ENCODE data around the gene AUH.
A peak's percentile ranks its signal among the peaks of the same experiment; 100 is the strongest.

Gene AUH

DNA sequence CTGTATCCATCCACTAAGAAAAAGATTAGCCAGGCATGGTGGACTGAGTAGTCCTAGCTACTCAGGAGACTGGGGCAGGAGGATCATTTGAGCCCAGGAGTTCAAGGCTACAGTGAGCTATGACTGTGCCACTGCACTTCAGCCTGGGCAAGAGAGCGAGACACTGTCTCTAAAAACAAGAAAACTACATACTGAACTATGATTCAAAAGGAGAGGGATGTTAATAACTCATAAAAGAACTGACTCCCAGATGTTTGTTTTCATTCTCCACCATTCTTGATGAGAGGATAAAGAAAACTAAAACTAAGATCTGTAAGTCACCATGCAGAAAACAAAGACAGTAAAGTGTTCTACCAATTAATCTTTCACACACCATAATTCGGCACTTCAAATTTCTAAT is 53.5 kb downstream of the AUH start:
- DNase-seq (ENCODE audit: low read depth) = no peak
- H3K4me3 ChIP-seq (ENCODE audit: low read depth, low read length) = no peak overlapping the region
- TF ChIP-seq, protein P1, sequence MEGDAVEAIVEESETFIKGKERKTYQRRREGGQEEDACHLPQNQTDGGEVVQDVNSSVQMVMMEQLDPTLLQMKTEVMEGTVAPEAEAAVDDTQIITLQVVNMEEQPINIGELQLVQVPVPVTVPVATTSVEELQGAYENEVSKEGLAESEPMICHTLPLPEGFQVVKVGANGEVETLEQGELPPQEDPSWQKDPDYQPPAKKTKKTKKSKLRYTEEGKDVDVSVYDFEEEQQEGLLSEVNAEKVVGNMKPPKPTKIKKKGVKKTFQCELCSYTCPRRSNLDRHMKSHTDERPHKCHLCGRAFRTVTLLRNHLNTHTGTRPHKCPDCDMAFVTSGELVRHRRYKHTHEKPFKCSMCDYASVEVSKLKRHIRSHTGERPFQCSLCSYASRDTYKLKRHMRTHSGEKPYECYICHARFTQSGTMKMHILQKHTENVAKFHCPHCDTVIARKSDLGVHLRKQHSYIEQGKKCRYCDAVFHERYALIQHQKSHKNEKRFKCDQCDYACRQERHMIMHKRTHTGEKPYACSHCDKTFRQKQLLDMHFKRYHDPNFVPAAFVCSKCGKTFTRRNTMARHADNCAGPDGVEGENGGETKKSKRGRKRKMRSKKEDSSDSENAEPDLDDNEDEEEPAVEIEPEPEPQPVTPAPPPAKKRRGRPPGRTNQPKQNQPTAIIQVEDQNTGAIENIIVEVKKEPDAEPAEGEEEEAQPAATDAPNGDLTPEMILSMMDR (IDR thresholded peaks at IDR 0.05; ENCODE audit: low read depth, low read length, missing control alignments) = no peak

DNA sequence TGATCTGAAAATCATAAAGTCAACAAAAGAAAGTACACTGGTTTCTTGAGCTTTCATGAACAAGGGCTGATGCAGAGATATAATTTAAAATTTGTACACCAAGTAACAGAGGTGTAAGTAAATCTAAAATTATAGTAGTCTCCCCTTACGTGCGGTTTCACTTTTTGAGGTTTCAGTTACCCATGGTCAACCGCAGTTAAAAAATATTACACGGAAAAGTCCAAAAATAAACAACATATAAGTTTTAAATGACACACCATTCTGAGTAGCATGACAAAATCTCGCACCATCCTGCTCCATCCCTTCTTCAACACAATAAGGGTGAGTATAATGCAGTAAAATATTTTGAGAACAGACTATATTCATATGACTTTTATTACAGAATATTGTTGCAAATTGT is 54.4 kb downstream of the AUH start:
- no peak overlapping the region for H3K4me3 ChIP-seq (ENCODE audit: low read depth, low read length)
- TF ChIP-seq, protein P1 (IDR thresholded peaks at IDR 0.05; ENCODE audit: low read depth, low read length, missing control alignments) = no peak
- peak; percentile 3 for DNase-seq (ENCODE audit: low read depth)

DNA sequence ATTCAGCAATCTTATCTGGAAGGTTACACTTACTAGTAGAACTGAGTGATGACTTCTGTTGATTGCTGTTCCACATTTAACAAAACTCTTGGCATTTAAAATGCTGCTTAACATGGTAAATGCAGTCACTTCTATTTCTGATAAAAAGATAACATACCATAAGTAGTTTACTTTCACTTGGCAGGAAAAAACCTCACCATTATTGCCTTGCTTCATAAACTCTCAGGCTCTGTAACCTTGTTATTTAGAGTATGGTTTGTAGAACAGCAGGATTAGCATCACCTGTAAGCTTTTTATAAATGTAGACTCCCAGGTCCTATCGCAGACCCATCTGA is 55.5 kb downstream of the AUH start:
- H3K4me3 ChIP-seq (ENCODE audit: low read depth, low read length) = no peak overlapping the region
- no peak for DNase-seq (ENCODE audit: low read depth)
- TF ChIP-seq, protein P1 (IDR thresholded peaks at IDR 0.05; ENCODE audit: low read depth, low read length, missing control alignments) = no peak

DNA sequence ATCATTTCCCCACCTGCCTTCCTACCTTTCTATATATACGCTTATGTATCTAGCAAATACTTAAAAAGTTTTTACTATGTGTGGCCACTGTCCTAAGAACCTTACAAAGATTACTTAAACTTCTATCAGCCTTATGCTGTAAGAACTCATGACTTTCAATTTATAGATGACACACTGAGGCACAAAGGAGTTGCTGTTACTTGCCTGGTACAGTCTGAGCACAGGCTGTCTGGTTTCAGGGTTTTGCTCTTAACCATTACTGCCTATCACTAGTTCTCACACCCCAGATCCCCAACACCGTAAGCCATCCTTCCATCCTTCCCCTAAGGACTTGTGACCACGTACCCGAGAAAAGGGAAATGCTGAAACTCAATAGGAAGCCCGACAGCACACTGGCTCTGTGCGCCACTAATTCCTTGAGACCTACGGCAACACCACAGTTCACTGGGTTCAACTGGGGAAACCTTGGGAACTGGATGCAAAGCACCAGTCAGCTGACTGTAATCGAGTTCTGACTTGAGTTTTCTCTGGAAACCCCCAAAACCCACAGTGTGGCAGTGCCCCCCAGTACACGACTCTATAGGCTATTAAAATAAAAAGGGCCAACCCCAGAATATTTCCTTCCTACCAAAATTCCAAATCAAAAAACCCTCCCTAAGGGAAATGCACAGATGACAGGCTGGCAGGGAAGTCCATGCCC is 56.0 kb downstream of the AUH start:
- H3K4me3 ChIP-seq (ENCODE audit: low read depth, low read length) = no peak overlapping the region
- TF ChIP-seq, protein P1 (IDR thresholded peaks at IDR 0.05; ENCODE audit: low read depth, low read length, missing control alignments) = no peak
- no peak for DNase-seq (ENCODE audit: low read depth)

DNA sequence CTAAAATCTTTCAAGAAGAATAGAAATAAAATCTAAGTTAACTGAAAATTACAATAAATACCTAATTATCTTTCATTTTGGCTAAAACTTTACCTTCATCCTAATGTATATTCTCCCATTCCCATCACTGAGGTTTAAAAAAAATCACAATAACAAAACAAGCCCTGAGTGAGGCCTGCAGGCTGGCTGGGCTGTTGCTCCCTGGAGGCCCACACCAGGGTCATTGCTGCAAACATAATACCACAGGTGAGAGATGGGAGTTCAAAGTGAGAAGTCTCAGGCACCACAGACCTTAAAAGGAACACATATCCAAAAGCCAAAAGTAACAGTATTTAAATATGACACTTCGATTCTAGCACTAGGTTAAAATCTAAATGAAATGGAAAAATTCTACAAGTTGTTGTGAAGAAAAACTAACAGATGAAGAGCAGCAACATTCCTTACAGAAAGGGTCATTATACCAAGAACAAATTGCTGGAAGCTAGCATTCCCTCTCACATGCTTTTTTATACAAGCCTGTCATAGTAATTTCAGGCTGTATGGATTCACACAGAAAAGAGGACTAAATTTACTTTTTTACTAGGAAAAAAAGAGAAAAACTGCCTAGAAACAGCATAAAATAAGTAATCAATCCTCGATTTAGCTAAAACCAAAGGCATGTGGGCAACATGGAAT is 57.8 kb downstream of the AUH start:
- no peak overlapping the region for H3K4me3 ChIP-seq (ENCODE audit: low read depth, low read length)
- DNase-seq (ENCODE audit: low read depth) = no peak
- TF ChIP-seq, protein P1 (IDR thresholded peaks at IDR 0.05; ENCODE audit: low read depth, low read length, missing control alignments) = no peak

DNA sequence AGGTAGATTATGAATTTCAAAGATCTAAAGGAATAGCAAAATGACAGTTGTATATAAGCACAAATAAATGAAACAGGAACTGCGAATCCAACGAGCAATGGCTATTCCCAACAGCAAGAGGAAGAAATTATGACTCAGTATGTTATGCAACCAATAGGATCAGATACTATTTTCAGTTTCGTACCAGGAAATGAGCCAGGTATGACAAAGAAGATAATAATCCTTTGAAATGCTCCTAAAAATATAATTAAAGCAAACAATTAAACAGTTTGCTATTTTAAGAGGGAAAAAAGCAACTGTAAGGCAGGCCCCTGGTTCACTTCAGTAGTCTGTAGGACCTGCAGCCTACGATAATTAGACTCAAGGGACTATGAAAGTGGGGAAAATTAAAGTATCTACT is 58.9 kb downstream of the AUH start:
- no peak for DNase-seq (ENCODE audit: low read depth)
- TF ChIP-seq, protein P1 (IDR thresholded peaks at IDR 0.05; ENCODE audit: low read depth, low read length, missing control alignments) = no peak
- H3K4me3 ChIP-seq (ENCODE audit: low read depth, low read length) = no peak overlapping the region

DNA sequence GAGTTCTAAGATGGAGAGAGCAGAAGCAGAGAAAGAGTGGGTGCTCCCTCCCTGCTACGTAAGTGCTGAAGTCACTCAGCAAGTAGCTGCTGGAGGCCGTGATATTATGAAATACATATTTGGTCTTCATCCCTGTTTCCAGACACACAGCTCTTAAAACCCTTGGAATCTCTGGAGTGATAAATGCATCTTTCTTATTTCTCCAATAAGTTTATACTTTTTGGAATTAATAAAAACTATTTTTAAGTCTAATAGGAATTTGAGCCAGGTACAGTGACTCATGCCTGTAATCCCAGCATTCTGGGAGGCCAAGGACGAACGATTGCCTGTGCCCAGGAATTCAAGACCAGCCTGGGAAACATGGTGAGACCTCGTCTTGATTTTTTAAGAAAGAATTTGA is 60.6 kb downstream of the AUH start:
- H3K4me3 ChIP-seq (ENCODE audit: low read depth, low read length) = no peak overlapping the region
- TF ChIP-seq, protein P1 (IDR thresholded peaks at IDR 0.05; ENCODE audit: low read depth, low read length, missing control alignments) = no peak
- no peak for DNase-seq (ENCODE audit: low read depth)

Data from GM12864 (cell line).